KMS-11 (cell line): ENCODE results near the gene IL6R.

Source experiments
- H2AFZ ChIP-seq: fragments of 200-600 bp; sonication (generic); 2 replicates; pipeline ENCODE4 v1.6.1; 2016; ENCODE audit warnings: antibody characterized with exemption, mixed run types, low read depth
- H3K27ac ChIP-seq: fragments of 200-600 bp; sonication (generic); 2 replicates; pipeline ENCODE4 v1.6.1; 2016; ENCODE audit warnings: mild to moderate bottlenecking, mixed run types
- H3K27me3 ChIP-seq: fragments of 200-600 bp; sonication (generic); 2 replicates; pipeline ENCODE4 v1.6.1; 2017; ENCODE audit warnings: mild to moderate bottlenecking, low read depth, mixed run types, moderate library complexity; ENCODE audit not compliant: insufficient read depth
- H3K36me3 ChIP-seq: fragments of 200-600 bp; sonication (generic); 2 replicates; pipeline ENCODE4 v1.6.1; 2017; ENCODE audit warnings: mild to moderate bottlenecking, mixed run types; ENCODE audit not compliant: insufficient read depth
- H3K4me1 ChIP-seq: fragments of 200-600 bp; sonication (generic); 2 replicates; pipeline ENCODE4 v1.6.1; 2016; ENCODE audit warnings: mild to moderate bottlenecking, low read depth, mixed run types; ENCODE audit not compliant: poor library complexity, severe bottlenecking
- H3K4me2 ChIP-seq: fragments of 200-600 bp; sonication (generic); 2 replicates; pipeline ENCODE4 v1.7.0; 2016; ENCODE audit warnings: mild to moderate bottlenecking, mixed run types
- H3K4me3 ChIP-seq: fragments of 200-600 bp; sonication (generic); IDR thresholded peaks from 2 replicates; pipeline ENCODE4 v1.6.1; 2017; ENCODE audit warnings: low read depth, low read length, mixed read lengths; ENCODE audit not compliant: insufficient read depth
- H3K79me2 ChIP-seq: fragments of 200-600 bp; sonication (generic); 2 replicates; pipeline ENCODE4 v1.6.1; 2016; ENCODE audit warnings: low read depth, mixed run types; ENCODE audit not compliant: insufficient read depth
- H3K9ac ChIP-seq: fragments of 200-600 bp; sonication (generic); 2 replicates; pipeline ENCODE4 v1.6.1; 2016; ENCODE audit warnings: mild to moderate bottlenecking, mixed run types
- H4K20me1 ChIP-seq: fragments of 200-600 bp; sonication (generic); 2 replicates; pipeline ENCODE4 v1.6.1; 2016; ENCODE audit warnings: mild to moderate bottlenecking, mixed run types; ENCODE audit not compliant: insufficient read depth
- CTCF ChIP-seq: fragments of 200-600 bp; sonication (generic); conservative IDR thresholded peaks from 2 replicates; pipeline ENCODE4 v1.6.1; 2017; ENCODE audit warnings: low read depth, mild to moderate bottlenecking, antibody characterized with exemption, low read length, moderate library complexity, mixed read lengths

IL6R gene

GRCh38 chr1:154460695-154461260 lies 55.6 kb downstream of the IL6R start:
- peaks cover 13% of the 10 kb centered on the region; the same call in 1 of the 2 replicates for H3K27me3 ChIP-seq
- no peaks in the 10 kb centered on the region for H4K20me1 ChIP-seq
- no peaks in the 10 kb centered on the region for H3K79me2 ChIP-seq
- peaks cover 30% of the 10 kb centered on the region for H3K4me1 ChIP-seq
- H2AFZ ChIP-seq, result no peak overlapping the region
- H3K4me3 ChIP-seq, result no peak overlapping the region
- H3K9ac ChIP-seq, result no peak overlapping the region
- no peak overlapping the region for H3K27ac ChIP-seq
- no peak for TF ChIP-seq CTCF
- H3K36me3 ChIP-seq, result no peaks in the 10 kb centered on the region
- no peak overlapping the region for H3K4me2 ChIP-seq

GRCh38 chr1:154463512-154463990 lies 58.4 kb downstream of the IL6R start:
- Histone ChIP-seq H2AFZ (peak overlapping the region; percentile 15; the same call in 1 of the 2 replicates), H3K27ac (no peak overlapping the region; the same call in 1 of the 2 replicates), H3K9ac (0 out of 2 replicates have a peak overlapping the region, but pooled peaks have one; percentile 3)

GRCh38 chr1:154465621-154466195 lies 60.6 kb downstream of the IL6R start:
- Histone ChIP-seq H3K4me2 (peak overlapping the region; percentile 46), H2AFZ (no peak overlapping the region), H3K36me3 (no peaks in the 10 kb centered on the region), H3K4me3 (no peak overlapping the region), H3K27ac (no peak overlapping the region; the same call in 1 of the 2 replicates), H3K79me2 (no peaks in the 10 kb centered on the region), H3K4me1 (peaks cover 65% of the 10 kb centered on the region), H3K27me3 (peaks cover 31% of the 10 kb centered on the region; the same call in 1 of the 2 replicates), H4K20me1 (no peaks in the 10 kb centered on the region), H3K9ac (no peak overlapping the region)
- no peak for TF ChIP-seq CTCF

More at GRCh38 chr1:154463512-154463990, 58.4 kb downstream of the IL6R start:
- H3K79me2 ChIP-seq, result no peaks in the 10 kb centered on the region
- H4K20me1 ChIP-seq, result no peaks in the 10 kb centered on the region
- no peaks in the 10 kb centered on the region for H3K36me3 ChIP-seq
- H3K4me3 ChIP-seq, result no peak overlapping the region
- H3K4me1 ChIP-seq, result peaks cover 57% of the 10 kb centered on the region
- TF ChIP-seq CTCF, result no peak
- H3K27me3 ChIP-seq, result peaks cover 17% of the 10 kb centered on the region; the same call in 1 of the 2 replicates
- H3K4me2 ChIP-seq, result peak overlapping the region; percentile 14; the same call in 1 of the 2 replicates

- no peak overlapping the region for H2AFZ ChIP-seq
- no peaks in the 10 kb centered on the region for H4K20me1 ChIP-seq
- H3K9ac ChIP-seq, result no peak overlapping the region
- peaks cover 65% of the 10 kb centered on the region for H3K4me1 ChIP-seq
- peak overlapping the region; percentile 46 for H3K4me2 ChIP-seq
- H3K79me2 ChIP-seq, result no peaks in the 10 kb centered on the region
- TF ChIP-seq CTCF, result no peak
- no peak overlapping the region for H3K4me3 ChIP-seq
- H3K27me3 ChIP-seq, result peaks cover 31% of the 10 kb centered on the region; the same call in 1 of the 2 replicates
- H3K36me3 ChIP-seq, result no peaks in the 10 kb centered on the region
- no peak overlapping the region; the same call in 1 of the 2 replicates for H3K27ac ChIP-seq
Observed at GRCh38 chr1:154466206-154466605, 61.1 kb downstream of the IL6R start.
